ENCODE data around the gene ADGRL1.

DNA sequence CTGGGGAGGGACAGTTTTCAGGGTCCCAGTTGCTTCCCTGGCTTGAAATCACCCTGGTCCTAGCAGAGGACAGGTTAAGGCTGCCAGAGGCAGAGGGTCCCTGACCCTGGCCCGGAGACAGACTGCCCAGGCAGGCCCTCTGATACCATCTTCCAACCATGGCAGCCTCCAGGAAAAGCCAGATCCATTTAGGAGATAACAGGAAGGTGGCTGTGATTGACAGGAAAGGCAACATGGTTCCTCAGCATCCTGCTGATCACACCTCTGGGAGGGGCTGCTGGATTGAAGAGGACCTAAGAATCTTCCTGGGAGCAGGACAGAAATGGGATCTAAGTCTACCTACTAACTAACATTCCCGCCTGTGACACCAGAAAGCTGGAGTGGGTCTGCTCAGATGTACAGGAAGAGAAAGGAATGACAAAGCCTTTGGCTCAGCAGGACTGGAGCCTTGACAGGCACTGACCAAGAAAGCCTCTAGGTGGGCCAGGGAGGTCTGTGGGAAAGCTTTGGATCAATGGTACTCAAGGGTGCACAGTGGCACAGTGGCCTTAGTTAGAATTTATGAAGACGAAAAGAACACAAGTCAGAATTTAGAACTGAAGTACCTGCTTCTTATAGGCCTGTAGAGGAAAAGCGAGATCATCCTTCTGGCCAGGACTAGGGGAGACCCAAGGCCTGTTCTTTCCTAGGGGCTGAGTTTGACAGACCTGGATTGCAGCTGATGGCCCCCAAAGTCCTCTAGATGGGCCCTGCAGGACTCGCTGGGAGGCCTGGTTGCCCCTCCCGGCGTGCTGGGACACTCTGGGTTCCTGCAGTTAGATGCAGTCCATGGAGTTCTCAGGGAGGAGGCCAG is 86.1 kb downstream of the ADGRL1 start:
- TF ChIP-seq, protein P1, sequence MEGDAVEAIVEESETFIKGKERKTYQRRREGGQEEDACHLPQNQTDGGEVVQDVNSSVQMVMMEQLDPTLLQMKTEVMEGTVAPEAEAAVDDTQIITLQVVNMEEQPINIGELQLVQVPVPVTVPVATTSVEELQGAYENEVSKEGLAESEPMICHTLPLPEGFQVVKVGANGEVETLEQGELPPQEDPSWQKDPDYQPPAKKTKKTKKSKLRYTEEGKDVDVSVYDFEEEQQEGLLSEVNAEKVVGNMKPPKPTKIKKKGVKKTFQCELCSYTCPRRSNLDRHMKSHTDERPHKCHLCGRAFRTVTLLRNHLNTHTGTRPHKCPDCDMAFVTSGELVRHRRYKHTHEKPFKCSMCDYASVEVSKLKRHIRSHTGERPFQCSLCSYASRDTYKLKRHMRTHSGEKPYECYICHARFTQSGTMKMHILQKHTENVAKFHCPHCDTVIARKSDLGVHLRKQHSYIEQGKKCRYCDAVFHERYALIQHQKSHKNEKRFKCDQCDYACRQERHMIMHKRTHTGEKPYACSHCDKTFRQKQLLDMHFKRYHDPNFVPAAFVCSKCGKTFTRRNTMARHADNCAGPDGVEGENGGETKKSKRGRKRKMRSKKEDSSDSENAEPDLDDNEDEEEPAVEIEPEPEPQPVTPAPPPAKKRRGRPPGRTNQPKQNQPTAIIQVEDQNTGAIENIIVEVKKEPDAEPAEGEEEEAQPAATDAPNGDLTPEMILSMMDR (IDR thresholded peaks at IDR 0.05; ENCODE audit: borderline replicate concordance, extremely low read depth, low read length, poor library complexity, severe bottlenecking): no peak
- TF ChIP-seq EZH2 (IDR thresholded peaks at IDR 0.05; ENCODE audit: borderline replicate concordance, low read depth, low read length, severe bottlenecking): no peak

All from DND-41 (cell line).